HFF-Myc (cell line): ENCODE data around the gene POPDC2.

Experiments
- DNase-seq: peaks from one replicate; pipeline ENCODE4 v3.0.0-alpha.2; 2011; ENCODE audit warnings: low read depth; ENCODE audit errors: extremely low read depth
- H3K4me3 ChIP-seq: replicated peaks from 2 replicates; pipeline ENCODE4 v1.5.1; 2011; ENCODE audit warnings: low read depth, mild to moderate bottlenecking, control low read depth, low read length
- CTCF ChIP-seq: IDR thresholded peaks from 2 replicates; pipeline ENCODE4 v1.5.1; 2012; ENCODE audit warnings: mild to moderate bottlenecking, low read depth, low read length, control low read depth; ENCODE audit errors: missing control alignments

POPDC2 gene

GRCh38 chr3:119659606-119660291 is 640 bp downstream of the POPDC2 start:
- H3K4me3 ChIP-seq, result no peak overlapping the region
- no peak for DNase-seq
- no peak for TF ChIP-seq CTCF

GRCh38 chr3:119658994-119659393 is 1.4 kb downstream of the POPDC2 start:
- DNase-seq, result no peak
- no peak for TF ChIP-seq CTCF
- no peak overlapping the region for H3K4me3 ChIP-seq

- no peak for DNase-seq
- TF ChIP-seq CTCF, result no peak
- H3K4me3 ChIP-seq, result no peak overlapping the region
Observed at GRCh38 chr3:119657887-119658702, 2.3 kb downstream of the POPDC2 start.

GRCh38 chr3:119653876-119654275 is 6.5 kb downstream of the POPDC2 start:
- no peak for TF ChIP-seq CTCF
- no peak overlapping the region for H3K4me3 ChIP-seq
- no peak for DNase-seq

- no peak for TF ChIP-seq CTCF
- DNase-seq, result no peak
Observed at GRCh38 chr3:119652306-119653033, 7.9 kb downstream of the POPDC2 start.

GRCh38 chr3:119649761-119650160 is 10.6 kb downstream of the POPDC2 start:
- no peak for DNase-seq
- no peak overlapping the region for H3K4me3 ChIP-seq
- no peak for TF ChIP-seq CTCF

More at GRCh38 chr3:119652306-119653033, 7.9 kb downstream of the POPDC2 start:
- H3K4me3 ChIP-seq, result no peak overlapping the region
